ENCODE results near the gene BOC. TPM values are rescaled to one million over a fixed set of nuclear protein-coding genes. Genes with fewer than 3 reads are reported as not detected.

The BOC gene
- total and polyA plus RNA-seq, 2 experiments from 2014 or later: 2.1 to 4.1 TPM

DNA sequence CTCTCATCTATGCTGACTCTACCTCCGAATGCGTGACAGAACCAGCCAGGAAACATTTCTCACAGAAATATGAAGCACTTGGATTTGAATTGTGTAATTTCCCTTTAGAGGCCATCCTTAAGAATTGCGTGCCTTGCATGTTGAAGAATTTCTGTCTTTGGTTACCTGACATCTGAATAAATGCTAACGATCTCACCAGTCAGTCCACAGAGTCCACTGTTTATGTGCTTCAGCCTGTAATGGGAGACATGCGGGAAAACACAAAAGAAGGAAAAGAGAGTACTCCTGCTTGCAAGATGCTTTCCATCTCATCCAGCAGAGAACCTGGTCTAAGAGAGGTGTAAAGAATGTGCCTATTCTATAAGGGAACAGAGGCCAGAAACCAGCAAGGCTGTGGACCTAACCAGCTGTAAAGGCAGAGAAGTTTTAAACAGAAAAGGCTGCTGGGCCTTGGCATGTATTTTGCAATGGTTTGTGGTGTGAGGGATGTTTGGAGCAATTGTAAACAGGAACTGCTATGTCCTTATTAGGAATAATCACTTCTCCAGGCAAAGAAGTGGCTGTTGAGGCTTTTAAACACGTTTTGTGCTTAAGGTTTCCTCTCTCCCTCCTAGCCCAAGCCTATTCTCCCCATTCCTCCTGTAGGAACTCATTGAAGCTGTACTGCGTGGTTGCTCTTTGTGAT lies 36.4 kb upstream of the BOC start (continued):
- TF ChIP-seq JUNB (IDR thresholded peaks at IDR 0.05; ENCODE audit: unreplicated experiment) (no peak), ZNF114 (CRISPR knock-in tag; IDR thresholded peaks at IDR 0.05) (no peak)
- TF ChIP-seq, protein P1, sequence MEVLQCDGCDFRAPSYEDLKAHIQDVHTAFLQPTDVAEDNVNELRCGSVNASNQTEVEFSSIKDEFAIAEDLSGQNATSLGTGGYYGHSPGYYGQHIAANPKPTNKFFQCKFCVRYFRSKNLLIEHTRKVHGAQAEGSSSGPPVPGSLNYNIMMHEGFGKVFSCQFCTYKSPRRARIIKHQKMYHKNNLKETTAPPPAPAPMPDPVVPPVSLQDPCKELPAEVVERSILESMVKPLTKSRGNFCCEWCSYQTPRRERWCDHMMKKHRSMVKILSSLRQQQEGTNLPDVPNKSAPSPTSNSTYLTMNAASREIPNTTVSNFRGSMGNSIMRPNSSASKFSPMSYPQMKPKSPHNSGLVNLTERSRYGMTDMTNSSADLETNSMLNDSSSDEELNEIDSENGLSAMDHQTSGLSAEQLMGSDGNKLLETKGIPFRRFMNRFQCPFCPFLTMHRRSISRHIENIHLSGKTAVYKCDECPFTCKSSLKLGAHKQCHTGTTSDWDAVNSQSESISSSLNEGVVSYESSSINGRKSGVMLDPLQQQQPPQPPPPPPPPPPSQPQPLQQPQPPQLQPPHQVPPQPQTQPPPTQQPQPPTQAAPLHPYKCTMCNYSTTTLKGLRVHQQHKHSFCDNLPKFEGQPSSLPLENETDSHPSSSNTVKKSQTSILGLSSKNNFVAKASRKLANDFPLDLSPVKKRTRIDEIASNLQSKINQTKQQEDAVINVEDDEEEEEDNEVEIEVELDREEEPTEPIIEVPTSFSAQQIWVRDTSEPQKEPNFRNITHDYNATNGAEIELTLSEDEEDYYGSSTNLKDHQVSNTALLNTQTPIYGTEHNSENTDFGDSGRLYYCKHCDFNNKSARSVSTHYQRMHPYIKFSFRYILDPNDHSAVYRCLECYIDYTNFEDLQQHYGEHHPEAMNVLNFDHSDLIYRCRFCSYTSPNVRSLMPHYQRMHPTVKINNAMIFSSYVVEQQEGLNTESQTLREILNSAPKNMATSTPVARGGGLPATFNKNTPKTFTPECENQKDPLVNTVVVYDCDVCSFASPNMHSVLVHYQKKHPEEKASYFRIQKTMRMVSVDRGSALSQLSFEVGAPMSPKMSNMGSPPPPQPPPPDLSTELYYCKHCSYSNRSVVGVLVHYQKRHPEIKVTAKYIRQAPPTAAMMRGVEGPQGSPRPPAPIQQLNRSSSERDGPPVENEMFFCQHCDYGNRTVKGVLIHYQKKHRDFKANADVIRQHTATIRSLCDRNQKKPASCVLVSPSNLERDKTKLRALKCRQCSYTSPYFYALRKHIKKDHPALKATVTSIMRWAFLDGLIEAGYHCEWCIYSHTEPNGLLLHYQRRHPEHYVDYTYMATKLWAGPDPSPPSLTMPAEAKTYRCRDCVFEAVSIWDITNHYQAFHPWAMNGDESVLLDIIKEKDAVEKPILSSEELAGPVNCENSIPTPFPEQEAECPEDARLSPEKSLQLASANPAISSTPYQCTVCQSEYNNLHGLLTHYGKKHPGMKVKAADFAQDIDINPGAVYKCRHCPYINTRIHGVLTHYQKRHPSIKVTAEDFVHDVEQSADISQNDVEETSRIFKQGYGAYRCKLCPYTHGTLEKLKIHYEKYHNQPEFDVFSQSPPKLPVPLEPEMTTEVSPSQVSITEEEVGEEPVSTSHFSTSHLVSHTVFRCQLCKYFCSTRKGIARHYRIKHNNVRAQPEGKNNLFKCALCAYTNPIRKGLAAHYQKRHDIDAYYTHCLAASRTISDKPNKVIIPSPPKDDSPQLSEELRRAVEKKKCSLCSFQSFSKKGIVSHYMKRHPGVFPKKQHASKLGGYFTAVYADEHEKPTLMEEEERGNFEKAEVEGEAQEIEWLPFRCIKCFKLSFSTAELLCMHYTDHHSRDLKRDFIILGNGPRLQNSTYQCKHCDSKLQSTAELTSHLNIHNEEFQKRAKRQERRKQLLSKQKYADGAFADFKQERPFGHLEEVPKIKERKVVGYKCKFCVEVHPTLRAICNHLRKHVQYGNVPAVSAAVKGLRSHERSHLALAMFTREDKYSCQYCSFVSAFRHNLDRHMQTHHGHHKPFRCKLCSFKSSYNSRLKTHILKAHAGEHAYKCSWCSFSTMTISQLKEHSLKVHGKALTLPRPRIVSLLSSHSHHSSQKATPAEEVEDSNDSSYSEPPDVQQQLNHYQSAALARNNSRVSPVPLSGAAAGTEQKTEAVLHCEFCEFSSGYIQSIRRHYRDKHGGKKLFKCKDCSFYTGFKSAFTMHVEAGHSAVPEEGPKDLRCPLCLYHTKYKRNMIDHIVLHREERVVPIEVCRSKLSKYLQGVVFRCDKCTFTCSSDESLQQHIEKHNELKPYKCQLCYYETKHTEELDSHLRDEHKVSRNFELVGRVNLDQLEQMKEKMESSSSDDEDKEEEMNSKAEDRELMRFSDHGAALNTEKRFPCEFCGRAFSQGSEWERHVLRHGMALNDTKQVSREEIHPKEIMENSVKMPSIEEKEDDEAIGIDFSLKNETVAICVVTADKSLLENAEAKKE (CRISPR knock-in tag; IDR thresholded peaks at IDR 0.05): no peak

DNA sequence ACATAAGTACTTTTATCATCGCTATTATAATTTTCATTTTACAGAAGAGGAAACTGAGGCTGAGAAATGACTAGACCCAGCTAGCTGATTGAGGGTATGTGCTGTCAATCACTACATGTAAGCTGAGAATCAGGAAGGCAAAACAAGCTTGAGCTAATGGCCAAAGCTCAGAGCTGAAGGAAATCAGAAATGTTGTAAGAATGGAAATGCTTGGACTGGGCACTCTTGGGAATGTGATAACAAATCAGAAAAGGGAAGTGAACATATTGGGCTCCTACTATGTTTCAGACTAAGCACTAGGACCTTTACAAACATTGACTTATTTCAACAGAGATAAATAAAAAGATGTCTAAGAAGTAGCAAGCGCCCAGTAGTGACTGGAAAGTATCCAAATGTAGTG lies 33.8 kb upstream of the BOC start:
- no peak for DNase-seq (ENCODE audit: low spot score)
- Histone ChIP-seq H3F3A (replicated peaks; ENCODE audit: low read depth) (no peaks in the 10 kb centered on the region), H3K4me2 (no peak overlapping the region), H3K27me3 (ENCODE audit: insufficient read depth) (no peaks in the 10 kb centered on the region), H3K9me2 (ENCODE audit: insufficient read depth) (peaks cover 10% of the 10 kb centered on the region), H4K20me1 (replicated peaks; ENCODE audit: insufficient read depth) (no peaks in the 10 kb centered on the region), H2AFZ (no peak overlapping the region), H3K79me2 (replicated peaks; ENCODE audit: insufficient read depth) (no peaks in the 10 kb centered on the region), H3K4me3 (no peak overlapping the region), H3K36me3 (ENCODE audit: insufficient read depth) (no peaks in the 10 kb centered on the region), H3K27ac (ENCODE audit: low read depth) (no peak overlapping the region), H3K4me1 (ENCODE audit: insufficient read depth) (peaks cover 20% of the 10 kb centered on the region; the same call in 1 of the 2 replicates)
- peaks cover 8% of the 10 kb centered on the region; the same call in 2 of the 3 replicates for H3K4me1 Mint-ChIP-seq
- H3K36me3 Mint-ChIP-seq (ENCODE audit: low read depth): no peaks in the 10 kb centered on the region
- no peak overlapping the region for H3K27ac Mint-ChIP-seq
- no peaks in the 10 kb centered on the region for H3K9me3 Mint-ChIP-seq
- ATAC-seq: no peak
- no peaks in the 10 kb centered on the region for H3K27me3 Mint-ChIP-seq (ENCODE audit: insufficient read depth, low read depth, poor library complexity)
- no peak overlapping the region for H3K4me3 Mint-ChIP-seq
- no peak for TF ChIP-seq EZH2phosphoT487 (IDR thresholded peaks at IDR 0.05; ENCODE audit: unreplicated experiment)
- no peak for TF ChIP-seq ZNF114 (CRISPR knock-in tag; IDR thresholded peaks at IDR 0.05)
- TF ChIP-seq STAT1 (IDR thresholded peaks at IDR 0.05; ENCODE audit: unreplicated experiment): no peak
- TF ChIP-seq, protein P2, sequence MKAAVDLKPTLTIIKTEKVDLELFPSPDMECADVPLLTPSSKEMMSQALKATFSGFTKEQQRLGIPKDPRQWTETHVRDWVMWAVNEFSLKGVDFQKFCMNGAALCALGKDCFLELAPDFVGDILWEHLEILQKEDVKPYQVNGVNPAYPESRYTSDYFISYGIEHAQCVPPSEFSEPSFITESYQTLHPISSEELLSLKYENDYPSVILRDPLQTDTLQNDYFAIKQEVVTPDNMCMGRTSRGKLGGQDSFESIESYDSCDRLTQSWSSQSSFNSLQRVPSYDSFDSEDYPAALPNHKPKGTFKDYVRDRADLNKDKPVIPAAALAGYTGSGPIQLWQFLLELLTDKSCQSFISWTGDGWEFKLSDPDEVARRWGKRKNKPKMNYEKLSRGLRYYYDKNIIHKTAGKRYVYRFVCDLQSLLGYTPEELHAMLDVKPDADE (IDR thresholded peaks at IDR 0.05): no peak
- TF ChIP-seq CREB1 (CRISPR knock-in tag; IDR thresholded peaks at IDR 0.05; ENCODE audit: low read depth): no peak
- TF ChIP-seq NANOG (IDR thresholded peaks at IDR 0.05; ENCODE audit: borderline replicate concordance): no peak
- TF ChIP-seq, protein P3, sequence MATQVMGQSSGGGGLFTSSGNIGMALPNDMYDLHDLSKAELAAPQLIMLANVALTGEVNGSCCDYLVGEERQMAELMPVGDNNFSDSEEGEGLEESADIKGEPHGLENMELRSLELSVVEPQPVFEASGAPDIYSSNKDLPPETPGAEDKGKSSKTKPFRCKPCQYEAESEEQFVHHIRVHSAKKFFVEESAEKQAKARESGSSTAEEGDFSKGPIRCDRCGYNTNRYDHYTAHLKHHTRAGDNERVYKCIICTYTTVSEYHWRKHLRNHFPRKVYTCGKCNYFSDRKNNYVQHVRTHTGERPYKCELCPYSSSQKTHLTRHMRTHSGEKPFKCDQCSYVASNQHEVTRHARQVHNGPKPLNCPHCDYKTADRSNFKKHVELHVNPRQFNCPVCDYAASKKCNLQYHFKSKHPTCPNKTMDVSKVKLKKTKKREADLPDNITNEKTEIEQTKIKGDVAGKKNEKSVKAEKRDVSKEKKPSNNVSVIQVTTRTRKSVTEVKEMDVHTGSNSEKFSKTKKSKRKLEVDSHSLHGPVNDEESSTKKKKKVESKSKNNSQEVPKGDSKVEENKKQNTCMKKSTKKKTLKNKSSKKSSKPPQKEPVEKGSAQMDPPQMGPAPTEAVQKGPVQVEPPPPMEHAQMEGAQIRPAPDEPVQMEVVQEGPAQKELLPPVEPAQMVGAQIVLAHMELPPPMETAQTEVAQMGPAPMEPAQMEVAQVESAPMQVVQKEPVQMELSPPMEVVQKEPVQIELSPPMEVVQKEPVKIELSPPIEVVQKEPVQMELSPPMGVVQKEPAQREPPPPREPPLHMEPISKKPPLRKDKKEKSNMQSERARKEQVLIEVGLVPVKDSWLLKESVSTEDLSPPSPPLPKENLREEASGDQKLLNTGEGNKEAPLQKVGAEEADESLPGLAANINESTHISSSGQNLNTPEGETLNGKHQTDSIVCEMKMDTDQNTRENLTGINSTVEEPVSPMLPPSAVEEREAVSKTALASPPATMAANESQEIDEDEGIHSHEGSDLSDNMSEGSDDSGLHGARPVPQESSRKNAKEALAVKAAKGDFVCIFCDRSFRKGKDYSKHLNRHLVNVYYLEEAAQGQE (IDR thresholded peaks at IDR 0.05; ENCODE audit: unreplicated experiment): no peak
- no peak for TF ChIP-seq EZH2 (IDR thresholded peaks at IDR 0.05; ENCODE audit: low read depth, unreplicated experiment)
- TF ChIP-seq JUNB (IDR thresholded peaks at IDR 0.05; ENCODE audit: unreplicated experiment): no peak
- no peak for TF ChIP-seq ZNF331 (CRISPR knock-in tag; IDR thresholded peaks at IDR 0.05; ENCODE audit: low read depth)
- no peak for TF ChIP-seq CTCF (conservative IDR thresholded peaks at IDR 0.05; ENCODE audit: low read depth in 2 of 2)
- no peak for TF ChIP-seq POLR2AphosphoS5 (IDR thresholded peaks at IDR 0.05; ENCODE audit: low read depth)
